GM19035 (cell line): ENCODE results near the gene DCDC2C.

Experiments
- ATAC-seq: cut with Tn5 transposase; IDR thresholded peaks from one replicate; pipeline ENCODE4 v1.9.1; 2021; ENCODE audit not compliant: unreplicated experiment

DCDC2C gene

DNA sequence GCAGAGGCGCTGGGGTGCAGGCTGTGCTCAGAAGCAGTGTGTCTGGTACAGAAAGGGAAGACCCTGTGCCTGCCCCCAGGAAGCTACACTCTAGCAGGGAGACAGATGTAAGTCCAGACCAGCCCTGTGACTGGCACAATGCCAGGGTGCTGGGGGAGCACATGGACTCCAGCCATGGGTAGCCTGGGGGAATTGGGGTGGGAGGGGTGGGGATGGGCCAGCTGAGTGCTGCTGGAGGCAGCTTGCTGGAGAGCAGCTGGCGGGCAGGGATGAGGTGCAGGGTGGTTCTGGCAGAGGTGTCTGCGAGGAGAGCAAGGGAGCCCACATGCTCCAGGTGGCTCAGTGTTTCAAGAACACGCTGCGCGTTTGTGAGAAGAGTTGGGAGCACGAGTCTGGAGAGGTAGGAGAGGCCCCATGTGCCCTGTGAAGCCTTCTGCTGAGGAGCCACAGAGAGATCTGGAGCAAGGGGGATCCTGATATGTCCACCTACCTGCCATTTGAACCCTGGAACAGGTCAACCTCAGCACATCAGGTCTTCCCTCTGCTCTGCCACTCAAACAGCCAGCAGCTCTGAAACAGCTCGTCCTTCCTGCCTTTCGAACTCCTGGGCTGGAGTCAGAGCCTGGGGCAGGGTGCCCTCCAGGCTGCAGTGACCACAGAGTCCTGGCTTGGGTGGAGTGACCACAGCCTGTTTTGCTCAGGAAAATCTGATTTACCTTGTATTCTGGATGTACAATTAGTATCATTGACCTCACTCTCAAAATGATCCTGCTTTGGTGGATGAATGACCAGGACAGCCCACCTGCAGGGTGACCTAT is 30.3 kb upstream of the DCDC2C start:
- ATAC-seq = no peak

DNA sequence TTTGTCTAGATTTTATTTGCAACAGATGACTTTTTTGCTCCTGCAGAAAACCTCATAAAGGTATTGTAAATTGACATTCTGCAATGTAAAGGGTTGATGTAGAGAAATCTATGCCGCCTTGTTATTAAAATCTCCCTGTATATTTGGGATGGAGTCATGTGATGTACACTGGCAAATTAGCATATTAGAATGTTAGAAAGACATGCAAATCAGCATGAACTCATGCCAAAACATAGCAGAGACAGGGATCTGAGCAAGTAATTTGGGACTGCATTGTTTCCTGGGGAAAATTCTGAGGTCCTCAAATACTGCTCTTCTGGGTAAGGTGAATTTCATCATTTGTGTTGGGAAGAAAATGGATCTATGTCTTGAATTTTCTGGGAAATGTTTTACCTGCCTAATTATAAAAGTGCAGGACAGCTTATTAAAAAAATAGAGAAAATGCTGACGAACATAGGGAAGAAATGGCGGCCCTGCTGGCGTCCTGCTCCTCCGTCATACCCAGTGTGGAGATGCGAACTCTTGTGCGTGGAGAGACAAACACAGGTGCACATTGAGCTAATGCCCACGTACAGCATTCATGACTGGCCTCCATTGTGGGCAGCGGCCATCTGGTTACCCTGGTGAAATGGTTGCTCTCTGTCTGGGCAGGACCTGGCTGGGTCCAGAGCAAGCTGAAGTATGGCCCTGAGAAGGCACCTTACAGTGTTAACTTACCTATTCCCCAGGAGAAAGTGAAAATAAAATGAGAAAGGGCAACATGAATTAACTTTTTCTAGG is 29.1 kb upstream of the DCDC2C start:
- no peak for ATAC-seq

DNA sequence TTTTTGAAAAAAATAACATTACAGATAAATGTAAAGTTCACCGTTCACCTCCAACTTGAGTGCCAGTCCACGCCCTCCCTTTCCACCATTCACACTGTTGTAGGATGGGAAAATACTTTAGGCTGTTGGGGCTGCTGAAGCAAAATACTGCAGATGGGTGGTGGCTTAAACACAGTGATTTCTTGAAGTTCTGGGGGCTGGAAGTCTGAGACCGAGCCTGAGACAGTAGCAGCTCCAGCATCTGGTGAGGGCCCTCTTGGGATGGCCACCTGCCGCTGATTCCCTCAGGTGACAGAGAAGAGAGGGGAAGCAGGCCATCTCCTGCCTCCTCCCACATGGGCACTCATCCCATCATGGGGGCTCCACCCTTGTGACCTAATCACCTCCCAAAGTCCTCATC is 27.7 kb upstream of the DCDC2C start:
- ATAC-seq = no peak

DNA sequence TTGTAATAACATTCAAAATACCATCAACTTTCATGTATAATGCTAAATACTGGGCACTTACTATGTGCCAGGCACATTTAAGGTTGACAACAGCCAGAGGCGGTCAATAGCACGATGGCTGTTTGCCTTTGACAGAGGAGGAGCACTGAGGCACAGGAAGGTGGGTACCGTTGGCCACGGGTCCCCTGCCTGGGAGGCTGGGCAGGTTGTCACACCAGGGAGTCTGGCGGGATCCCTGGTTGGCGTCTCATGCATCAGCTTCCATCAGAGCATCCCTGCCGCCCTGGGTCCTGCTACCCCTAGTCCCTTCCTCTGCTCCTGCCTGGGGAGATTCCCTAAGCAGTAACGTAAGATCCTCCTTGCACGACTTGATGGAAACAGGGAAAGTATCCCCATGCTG is 25.9 kb upstream of the DCDC2C start:
- no peak for ATAC-seq

DNA sequence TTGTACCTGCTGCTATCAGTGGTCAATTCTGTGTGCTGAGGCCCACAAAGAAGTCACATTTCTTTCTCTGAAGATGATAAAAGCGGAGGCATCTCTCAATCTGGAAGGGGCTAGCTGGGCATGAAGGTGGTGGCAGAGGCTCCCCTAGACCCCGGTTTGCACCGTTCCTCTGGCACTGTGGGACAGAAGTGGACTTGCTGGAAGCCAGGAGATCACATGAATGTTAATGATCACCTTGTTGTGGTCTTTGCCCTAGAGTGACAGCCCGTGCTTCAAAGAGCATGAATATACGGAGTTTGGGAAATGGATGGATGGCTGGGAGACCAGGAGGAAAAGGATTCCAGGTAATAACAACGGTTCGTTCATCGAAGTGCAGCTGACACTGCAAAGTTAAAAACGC is 25.2 kb upstream of the DCDC2C start:
- ATAC-seq = no peak

DNA sequence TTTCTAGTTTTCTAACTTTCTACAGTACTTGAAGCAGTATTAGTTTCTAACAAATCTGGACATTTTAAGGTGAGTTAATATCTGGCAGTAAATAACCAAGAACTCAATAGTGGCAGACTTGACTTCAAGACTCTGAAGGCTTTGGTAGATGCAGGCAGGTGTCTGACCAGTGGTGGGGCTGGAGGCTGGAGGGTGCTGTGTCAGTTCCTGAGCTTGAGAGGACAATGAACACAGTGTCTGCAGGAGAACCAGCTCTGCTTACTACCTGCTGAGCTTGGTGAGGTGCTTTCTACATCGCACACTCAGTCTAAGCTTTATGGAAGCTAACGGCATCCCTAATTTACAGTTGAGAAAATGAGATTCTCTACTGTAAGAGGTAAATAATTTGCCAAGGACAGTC is 24.2 kb upstream of the DCDC2C start:
- ATAC-seq = no peak

DNA sequence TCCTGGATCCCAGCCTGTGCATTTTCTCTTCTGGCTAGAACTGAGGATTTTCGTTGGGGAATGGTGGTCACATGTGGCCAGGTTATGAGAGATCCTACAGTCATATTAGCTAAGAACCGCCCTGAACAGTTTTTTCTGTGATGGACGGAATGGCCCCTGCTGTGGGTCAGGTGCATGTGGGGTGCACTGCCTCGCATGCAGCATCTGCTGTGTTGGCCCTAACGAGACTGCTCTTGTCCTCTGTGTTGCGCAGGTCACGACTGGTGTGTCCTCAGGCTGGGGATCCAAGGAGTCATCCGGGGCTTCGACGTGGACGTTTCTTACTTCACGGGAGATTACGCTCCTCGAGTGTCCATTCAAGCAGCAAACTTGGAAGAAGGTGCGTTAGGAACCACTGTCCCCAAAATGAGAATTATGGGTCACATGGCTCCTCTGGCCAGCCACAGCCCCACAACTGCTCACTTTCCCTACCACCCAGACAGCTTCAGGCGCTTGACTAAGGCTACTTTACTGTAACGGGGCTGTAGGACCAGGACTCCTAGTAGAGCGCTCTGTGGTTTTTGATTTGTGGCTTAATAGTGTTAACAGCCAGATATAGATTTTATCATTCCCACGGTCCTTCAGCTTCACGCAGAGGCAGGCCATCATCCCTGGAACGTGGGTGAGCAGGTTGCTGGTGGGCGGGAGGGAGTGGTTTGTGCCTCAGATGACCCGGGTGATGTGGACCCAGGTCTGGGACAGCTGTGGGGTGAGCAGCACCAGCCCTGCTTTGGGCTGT is 23.6 kb upstream of the DCDC2C start:
- no peak for ATAC-seq

DNA sequence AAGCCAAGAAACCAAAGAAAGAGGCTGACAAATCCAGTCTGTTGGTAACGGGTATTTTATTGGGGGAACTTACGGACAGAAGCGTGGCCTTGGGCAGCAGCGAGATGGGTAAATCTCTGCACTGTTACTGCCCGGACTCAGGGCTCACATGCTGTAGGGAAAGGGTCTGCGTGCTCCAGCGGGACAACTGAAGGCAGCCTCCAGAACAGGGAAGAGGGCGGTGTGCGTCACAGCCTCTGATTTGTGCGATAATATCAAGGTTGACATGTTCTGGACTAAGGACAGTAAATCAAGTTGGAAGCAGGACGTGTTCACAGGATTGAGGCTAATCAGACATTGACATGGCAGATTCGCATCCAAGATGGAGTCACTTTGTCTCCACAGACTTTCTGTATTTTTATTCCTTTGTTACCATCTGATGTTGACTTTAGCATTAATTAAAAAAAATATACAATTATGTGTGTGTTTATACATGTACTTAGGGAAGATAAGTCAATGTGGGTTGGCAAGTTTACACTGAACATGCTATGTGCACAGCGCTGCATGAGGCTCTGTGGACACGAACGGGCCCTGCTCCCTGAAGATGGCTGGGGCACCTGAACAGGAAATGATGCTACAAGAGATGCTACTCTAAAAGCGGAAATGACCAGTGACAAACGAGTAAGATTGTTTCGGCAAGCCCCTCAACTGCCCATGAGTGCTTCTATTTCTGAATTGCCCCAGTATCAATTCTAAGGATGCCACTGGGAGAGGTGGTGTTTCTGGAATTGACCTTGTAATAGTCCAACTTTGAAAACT is 22.6 kb upstream of the DCDC2C start:
- no peak for ATAC-seq

DNA sequence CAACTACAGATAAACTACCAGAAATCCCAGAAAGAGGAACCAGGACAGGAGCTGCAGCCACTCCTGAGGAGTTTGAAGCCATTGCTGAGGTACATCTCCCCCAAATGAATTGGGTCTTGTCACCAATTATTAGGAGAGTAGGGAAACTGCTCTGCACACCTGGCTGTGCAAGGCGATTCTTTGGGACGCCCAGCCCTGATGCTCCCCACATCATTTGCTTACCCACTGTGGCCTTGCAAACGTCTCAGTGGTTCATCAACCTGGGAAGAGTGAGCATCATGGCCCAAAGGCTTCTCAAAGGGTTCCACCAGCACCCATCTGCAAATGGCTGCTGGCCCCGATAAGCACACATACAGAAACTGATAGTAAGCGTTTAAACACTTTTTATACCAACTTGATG is 21.8 kb upstream of the DCDC2C start:
- ATAC-seq = no peak

DNA sequence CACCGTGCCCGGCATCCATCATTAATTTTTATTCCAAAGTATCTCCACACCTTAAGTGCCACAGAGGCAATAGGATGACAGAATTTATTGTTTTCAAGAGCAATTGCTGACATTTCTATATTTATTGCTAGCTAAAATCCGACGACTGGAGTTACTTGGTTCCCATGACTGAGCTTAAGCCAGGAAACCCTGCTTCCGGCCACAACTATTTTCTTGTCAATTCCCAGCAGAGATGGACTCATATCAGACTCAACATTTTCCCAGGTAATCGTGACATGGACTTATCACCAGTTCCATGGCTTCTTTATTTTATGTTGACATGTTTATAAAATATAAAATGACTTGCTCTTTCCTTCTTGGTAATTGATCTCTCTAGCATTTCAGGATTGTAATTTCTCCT is 20.6 kb upstream of the DCDC2C start:
- no peak for ATAC-seq

DNA sequence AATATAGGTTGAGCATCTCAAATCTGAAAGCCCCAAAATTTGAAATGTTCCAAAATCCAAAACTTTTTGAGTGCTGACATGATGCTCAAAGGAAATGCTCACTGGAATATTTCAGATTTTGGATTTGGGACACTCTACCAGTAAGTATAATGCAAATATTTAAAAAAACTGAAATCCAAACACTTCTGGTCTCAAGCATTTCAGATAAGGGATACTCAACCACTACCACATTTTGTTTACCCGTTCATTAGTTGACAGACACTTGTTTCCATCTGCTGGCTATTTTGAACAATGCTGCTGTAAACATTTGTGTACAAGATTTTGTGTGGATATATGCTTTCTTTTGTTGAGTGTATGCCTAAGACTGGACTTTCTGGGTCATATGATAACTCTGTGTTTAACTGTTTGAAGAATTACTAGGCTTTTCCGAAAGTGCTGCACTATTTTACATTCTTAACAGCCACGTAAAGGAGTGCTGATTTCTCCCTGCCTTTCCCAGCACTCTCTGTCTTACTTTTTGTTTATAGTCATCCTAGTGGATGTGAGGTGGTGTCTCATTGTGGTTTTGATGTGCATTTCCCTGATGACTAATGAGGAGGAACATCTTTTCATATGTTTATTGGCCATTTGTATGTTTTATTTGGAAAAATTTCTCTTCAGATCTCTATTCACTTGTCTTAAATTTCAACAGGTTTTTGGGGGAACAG is 19.5 kb upstream of the DCDC2C start:
- ATAC-seq = no peak

DNA sequence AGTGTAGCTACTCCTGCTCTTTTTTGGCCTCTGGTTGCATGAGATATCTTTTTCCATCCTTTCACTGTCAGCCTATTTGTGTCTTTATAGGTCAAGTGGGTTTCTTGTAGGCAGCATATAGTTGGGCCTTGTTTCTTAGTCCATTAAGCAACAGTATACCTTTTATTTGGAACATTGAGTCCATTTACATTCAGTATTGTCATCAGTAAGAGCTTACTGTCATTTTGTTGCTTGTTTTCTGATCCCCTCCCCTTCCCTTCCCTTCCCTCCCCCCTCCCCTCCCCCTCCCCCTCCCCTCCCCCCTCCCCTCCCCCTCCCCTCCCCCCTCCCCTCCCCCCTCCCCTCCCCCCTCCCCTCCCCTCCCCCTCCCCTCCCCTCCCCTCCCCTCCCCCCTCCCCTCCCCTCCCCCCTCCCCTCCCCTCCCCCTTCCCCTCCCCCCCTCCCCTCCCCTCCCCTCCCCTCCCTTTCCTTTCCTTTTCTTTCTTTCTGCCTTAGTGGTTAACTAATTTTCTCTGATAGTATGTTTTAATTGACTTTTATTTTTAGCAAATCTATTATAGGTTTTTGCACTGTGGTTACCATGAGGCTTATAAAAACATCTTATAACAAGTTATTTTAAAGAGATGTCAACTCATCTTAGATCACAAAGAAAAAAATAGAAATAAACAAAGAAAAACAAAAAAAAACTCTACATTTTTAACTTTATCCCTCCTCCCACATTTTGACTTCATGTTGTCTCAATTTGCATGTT is 13.2 kb upstream of the DCDC2C start:
- ATAC-seq = no peak

DNA sequence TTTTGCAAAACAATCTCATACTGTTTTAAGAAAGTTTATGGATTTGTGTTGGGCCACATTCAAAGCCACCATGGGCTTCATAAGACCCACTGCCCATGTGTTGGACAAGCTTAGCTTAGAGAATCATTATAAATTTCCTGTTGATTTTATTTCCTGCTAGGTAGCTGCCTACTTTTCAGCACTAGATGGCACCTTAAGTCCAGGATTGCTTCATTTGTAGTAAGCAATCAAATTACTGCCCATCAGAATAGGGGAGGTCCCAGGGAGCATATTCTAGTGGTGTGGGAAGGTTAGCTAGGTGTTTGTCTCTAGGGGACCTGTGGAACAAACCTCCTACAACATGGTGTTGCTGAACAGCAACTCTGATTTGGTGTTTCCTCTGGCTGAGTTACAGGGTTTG is 11.0 kb upstream of the DCDC2C start:
- ATAC-seq = no peak

DNA sequence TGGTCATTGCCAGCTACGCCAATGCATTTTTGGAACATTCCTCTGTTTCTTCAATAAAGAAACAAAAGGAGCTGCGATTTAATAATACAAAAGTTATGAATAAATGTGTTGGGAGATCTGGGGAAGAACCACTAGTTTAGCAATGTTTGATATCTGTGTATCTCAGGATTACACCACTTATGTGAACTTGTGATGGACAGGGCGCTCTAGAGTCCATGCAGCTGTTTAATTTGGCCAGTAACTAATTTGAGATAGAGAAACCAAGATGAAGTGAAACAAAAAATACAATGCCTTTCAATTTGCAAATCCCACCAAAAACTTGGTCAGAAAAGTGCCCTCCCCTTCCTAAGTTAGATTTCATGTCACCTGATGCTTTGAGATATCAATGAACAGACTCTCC is 6.8 kb upstream of the DCDC2C start:
- no peak for ATAC-seq

DNA sequence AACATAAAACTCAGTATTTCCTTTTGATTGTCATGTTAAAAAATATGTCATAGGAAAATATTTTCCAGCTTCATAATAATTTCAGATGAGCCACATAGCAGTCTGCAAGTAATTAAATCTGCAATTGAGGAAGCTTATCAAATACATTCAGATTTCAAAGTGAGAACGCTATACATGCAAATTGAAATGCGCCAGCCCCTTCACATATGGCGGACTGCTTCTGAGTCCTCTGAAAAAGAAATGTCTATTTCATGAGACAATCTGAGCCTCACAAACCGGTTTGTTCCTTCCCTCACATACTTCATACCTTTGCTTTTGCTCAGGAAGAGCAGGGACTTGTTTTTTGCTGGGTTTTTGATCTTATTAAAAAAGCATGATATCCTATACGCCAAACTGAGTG is 2.3 kb upstream of the DCDC2C start:
- ATAC-seq = no peak

DNA sequence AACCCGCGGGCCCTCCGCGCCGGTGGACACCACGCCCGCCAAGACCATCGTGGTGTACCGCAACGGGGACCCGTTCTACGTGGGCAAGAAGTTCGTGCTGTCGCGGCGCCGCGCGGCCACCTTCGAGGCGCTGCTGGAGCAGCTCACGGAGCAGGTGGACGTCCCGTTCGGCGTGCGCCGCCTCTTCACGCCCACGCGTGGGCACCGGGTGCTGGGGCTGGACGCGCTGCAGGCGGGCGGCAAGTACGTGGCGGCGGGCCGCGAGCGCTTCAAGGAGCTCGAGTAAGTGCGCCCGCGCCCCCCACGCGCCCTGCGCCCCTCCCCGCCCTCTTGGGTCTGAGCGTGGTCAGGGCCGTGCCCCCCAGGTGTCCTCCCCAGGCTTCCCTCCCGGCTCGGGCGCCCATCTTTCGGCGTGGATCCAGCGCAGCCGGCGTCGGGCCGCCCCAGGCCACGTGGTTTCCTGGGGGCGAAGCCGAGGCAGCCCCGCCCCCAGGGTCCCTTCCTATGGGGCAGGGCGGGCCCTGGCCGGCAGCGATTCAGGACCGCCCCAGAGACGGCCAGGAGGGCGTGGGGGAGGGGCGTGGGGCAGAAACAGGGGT is 481 bp downstream of the DCDC2C start:
- ATAC-seq = no peak

DNA sequence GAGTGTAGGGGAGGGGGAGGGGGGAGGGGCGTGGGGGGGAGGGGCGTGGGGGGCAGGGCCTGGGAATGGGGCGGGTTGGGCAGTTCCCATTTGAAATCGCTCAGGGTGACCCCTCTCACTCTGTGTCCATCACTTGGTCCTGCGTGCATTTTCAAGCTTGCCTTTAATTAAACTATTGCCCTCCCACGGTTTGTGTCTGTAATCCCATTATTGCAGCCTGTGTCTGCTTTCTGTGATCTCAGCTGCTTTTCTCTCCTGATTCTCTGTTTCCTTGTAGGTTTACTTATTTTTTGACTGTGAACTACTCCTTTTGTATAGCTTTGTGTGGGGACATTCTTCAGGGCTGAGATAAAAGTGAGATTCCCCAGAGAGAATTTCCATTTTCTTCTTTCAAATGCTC is 1.3 kb downstream of the DCDC2C start:
- ATAC-seq = no peak

DNA sequence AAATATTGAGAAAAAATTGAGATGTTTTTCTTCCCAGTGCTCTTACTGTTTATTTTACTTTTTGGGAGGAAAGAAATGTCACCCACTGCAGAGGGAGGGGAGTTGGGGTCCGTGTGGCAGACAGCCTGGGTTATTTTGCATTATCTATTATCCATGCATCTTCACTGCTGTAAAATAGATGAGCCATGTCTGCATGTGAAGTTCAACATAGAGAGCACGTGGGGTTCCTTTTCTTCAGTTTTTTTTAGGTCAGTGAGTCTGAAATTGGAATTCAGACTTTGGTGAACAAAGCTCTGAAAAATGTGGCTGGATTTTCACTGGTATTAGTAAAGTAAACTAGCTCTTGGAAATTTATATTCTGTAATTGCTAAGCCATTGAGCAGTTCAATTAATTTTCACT is 2.4 kb downstream of the DCDC2C start:
- ATAC-seq = no peak

DNA sequence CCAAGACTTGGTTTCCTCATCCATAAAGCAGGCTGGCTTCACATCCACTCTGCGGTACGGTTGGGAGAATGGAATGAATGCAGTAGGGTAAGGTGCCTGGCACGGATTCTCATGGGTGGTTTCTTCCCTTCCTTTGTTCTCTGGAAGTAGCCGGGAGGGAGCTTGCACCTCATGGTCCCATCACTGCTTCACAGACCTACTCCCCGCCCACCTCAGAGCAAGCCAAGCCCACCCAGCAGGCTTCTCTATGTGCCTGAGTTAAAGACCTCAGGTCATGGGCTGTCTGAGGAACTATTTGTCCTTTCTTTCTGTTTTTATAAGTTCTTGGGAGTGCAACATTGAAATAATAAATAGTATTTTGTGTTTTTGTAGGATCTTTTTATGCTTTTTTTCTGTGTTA is 3.5 kb downstream of the DCDC2C start:
- ATAC-seq = no peak
